Loucy (cell line): ENCODE data around the gene EIF4EBP2.

ENCODE experiments used
- EZH2phosphoT487 ChIP-seq: fragments of 200-600 bp; IDR thresholded peaks from 2 replicates; pipeline ENCODE4 v1.6.1; 2018; ENCODE audit warnings: antibody characterized with exemption, mild to moderate bottlenecking, moderate library complexity, borderline replicate concordance
- TF ChIP-seq, protein P1 (sequence below): fragments of 200-600 bp; sonication (generic); conservative IDR thresholded peaks from 2 replicates; pipeline ENCODE4 v1.5.1; 2014; ENCODE audit warnings: mild to moderate bottlenecking, antibody characterized with exemption, low read length

DNA sequence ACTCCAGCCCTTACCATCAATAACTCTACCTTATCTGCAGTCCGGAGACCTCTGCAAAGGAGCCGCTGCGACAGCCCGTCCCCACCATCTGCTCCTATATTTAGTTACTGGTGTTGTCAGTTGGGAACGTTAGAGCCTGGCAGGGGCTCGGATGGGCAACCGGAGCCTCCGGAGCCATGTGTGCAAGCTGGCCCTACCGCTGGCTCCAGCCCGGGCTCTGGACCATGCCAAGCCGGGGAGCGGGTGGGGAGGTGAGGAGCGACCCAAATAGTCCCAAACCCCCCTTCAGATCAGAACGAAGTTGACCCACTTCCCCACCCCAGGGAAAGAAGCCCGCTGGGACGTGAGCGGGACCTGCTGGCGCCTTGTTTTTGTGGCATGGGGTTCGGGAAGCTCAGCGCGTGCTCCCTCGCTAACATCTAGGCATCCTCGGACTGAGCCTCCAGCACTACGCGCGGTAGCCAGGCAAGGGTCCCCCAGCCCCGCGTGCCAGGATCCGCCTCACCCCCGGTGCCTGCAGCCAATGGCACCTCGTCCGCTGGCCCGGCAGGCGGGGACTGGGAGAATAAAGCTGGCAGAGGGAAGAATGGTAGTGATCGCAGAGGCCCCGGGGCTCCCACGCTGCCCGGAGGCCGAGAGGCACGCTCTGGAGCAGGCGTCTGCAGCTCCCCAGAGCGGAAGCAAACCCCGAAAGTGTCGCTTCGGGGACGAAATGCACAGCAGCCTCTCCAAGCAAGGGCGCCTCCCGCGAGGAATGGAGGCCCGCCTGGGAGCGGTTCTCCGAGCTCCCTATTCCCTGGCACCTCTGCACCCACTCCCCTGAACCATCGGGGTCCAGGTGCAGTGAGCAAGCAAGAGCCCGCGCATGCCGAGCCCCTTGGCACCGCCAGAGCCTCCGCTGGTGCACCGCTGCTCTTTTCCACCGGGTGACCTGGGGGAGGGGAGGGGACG lies 22.2 kb upstream of the EIF4EBP2 start:
- TF ChIP-seq EZH2phosphoT487: no peak
- TF ChIP-seq, protein P1, sequence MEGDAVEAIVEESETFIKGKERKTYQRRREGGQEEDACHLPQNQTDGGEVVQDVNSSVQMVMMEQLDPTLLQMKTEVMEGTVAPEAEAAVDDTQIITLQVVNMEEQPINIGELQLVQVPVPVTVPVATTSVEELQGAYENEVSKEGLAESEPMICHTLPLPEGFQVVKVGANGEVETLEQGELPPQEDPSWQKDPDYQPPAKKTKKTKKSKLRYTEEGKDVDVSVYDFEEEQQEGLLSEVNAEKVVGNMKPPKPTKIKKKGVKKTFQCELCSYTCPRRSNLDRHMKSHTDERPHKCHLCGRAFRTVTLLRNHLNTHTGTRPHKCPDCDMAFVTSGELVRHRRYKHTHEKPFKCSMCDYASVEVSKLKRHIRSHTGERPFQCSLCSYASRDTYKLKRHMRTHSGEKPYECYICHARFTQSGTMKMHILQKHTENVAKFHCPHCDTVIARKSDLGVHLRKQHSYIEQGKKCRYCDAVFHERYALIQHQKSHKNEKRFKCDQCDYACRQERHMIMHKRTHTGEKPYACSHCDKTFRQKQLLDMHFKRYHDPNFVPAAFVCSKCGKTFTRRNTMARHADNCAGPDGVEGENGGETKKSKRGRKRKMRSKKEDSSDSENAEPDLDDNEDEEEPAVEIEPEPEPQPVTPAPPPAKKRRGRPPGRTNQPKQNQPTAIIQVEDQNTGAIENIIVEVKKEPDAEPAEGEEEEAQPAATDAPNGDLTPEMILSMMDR: no peak
